Activated T-cell treated with anti-CD3 and anti-CD28 coated beads for 24 hours (primary cell): ENCODE measurements around the gene AGAP2.
A peak's percentile ranks its signal among the peaks of the same experiment; 100 is the strongest.

Source experiments
- DNase-seq: peaks from one replicate; pipeline ENCODE4 v3.0.0-alpha.2; 2020; ENCODE audit warnings: low read depth

Gene AGAP2

DNA sequence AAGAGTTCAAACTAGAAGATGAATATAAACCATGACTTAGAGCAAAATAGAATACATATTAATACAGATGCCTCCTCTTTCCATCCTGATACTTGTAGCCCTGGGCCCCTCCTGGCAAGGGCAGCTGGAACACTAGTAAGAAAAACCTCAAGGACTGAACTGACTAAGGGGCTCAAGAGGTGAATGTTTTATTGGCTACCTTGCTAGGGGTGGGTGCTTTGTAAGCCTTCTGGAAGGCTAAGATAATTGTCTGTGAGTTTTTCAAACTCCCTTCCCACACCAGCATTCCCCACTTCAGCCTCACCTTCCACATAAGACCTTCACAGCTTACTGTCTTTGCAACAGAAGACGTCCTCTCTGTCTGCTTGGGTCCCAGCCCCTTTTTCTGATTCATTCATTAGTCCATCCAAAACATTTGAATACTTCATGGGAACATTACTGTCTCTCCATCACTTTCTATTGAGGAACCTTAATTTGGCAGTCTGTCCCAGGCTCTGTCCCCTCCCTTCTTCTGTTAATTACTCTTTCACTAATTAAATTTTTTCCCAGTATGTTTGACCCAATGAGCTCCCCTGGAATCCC lies 15.3 kb upstream of the AGAP2 start:
- DNase-seq: no peak

- no peak for DNase-seq
Observed at GRCh38 chr12:57752668-57753000, 14.1 kb upstream of the AGAP2 start.

GRCh38 chr12:57751788-57752667 lies 13.5 kb upstream of the AGAP2 start, which contains the start of gene CDK4:
CDK4 (minus strand) TSS chr12:57752310; CDS start chr12:57751717, 593 bp downstream.
- peak; percentile 98 for DNase-seq

DNA sequence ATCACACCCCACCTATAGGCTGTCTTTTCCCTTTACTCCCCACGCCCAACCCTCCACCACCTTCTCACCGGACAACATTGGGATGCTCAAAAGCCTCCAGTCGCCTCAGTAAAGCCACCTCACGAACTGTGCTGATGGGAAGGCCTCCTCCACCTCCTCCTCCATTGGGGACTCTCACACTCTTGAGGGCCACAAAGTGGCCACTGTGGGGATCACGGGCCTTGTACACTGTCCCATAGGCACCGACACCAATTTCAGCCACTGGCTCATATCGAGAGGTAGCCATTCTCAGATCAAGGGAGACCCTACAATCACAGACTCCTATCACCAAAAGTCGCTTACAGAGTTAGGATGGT lies 12.9 kb upstream of the AGAP2 start:
- no peak for DNase-seq

- DNase-seq: no peak
Observed at GRCh38 chr12:57750561-57751431, 12.3 kb upstream of the AGAP2 start.

GRCh38 chr12:57749061-57749460 lies 10.5 kb upstream of the AGAP2 start:
- DNase-seq: no peak

GRCh38 chr12:57746025-57746424 lies 7.5 kb upstream of the AGAP2 start:
- DNase-seq: no peak

DNA sequence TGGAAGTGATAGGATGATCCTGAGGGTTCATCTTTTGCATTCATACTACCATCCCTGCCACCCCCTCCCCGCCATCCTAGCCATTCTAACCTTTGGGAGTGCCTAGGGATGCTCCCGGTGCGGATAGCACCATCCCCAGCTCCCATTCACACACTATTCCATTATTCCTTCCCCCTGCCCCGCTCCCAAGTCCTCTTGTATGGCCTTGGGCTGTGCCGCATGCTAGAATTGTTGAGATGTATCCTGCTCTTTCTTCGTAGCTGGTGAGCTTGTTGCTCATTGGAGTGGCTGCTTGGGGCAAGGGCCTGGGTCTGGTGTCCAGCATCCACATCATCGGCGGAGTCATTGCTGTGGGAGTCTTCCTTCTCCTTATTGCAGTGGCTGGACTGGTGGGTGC lies 6.9 kb upstream of the AGAP2 start:
- no peak for DNase-seq

- peak; percentile 93 for DNase-seq
Observed at GRCh38 chr12:57744777-57745484, 6.4 kb upstream of the AGAP2 start, which contains the start of gene TSPAN31. TSPAN31 (plus strand) TSS chr12:57745039; CDS start chr12:57745155, 116 bp downstream.

DNA sequence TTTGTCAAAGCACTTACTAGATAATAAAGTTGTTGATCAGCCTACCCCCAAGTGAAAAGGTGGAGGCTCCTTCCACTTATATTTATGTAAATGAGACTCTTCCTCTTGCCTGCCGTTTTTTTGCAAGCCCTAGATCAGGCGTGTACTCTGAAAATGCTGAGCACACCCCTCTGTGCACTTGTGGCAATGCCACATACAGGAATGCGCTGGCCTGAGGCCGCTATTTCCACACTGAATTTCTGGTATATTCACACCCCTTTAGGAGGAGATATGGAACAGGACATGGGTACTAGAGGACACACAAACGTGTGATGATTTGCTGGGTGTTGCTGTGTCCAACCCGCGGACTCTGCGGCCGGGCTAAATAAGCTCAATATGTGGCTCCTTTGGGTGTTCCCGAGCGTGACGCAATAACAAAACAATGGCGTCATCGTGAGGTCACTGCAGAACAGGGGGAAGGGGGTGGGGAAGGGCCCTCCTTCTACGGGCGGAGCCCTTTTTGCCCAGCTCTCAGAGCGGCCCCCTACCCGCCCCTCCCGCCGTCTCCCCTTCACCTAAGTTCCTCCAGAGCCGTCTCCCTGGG lies 5.7 kb upstream of the AGAP2 start:
- peak; percentile 54 for DNase-seq

- no peak for DNase-seq
Observed at GRCh38 chr12:57743769-57744168, 5.2 kb upstream of the AGAP2 start.

- peak; percentile 74 for DNase-seq
Observed at GRCh38 chr12:57741844-57742738, 3.5 kb upstream of the AGAP2 start.

GRCh38 chr12:57741413-57741789 lies 2.9 kb upstream of the AGAP2 start:
- no peak for DNase-seq

GRCh38 chr12:57740656-57741412 lies 2.3 kb upstream of the AGAP2 start:
- peak; percentile 60 for DNase-seq

- no peak for DNase-seq
Observed at GRCh38 chr12:57739914-57740538, 1.5 kb upstream of the AGAP2 start.

GRCh38 chr12:57739387-57739786 lies 845 bp upstream of the AGAP2 start:
- DNase-seq: no peak

DNA sequence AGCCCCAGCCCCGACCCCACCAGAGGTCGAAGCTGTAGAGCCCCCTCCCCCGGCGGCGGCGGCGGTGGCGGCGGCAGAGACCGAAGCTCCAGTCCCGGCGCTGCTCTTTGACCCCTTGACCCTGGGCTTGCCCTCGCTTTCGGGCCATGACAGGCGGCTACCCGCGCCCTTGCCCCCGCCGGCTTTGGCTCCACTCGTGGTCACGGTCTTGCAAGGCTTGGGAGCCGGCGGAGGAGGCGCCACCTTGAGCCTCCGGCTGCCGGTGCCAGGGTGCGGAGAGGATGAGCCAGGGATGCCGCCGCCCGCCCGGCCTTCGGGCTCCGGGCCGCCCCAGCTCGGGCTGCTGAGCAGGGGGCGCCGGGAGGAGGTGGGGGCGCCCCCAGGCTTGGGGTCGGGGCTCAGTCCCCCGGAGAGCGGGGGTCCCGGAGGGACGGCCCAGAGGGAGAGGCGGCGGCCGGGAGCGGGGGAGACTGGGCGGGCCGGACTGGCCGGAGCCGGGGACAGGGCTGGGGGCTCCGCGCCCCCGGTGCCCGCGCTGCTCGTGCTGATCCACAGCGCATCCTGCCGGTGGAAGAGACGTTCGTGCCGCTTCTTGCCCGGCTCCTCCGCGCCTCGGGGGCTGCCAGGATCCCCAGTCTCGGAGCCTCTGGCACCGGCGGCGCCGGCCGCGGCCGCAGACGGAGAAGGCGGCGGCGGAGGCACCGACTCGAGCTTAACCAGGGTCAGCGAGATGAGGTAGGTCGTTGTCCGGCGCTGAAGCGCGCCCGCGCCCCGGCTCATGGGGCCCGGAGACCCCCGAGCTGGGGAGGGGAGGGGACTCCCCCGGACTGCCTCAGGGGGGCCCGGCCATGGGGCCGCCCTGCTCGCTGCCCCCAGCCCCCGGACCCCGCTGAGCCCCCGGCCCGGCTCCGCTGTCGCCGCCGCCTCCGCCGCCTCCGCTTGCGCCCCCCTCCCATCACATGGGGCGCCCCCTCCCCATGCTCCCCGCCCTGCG lies 778 bp downstream of the AGAP2 start:
- DNase-seq: no peak
